Astrocyte of the spinal cord (primary cell): Measurements from ENCODE around the gene RANBP3.

Experiments
- DNase-seq: peaks from one replicate; pipeline ENCODE4 v3.0.0; 2011; ENCODE audit warnings: low read depth, low spot score
- H3K4me3 ChIP-seq: 2 replicates; pipeline ENCODE4 v1.5.1; 2011; ENCODE audit warnings: low read depth, mild to moderate bottlenecking, low read length, moderate library complexity
- CTCF ChIP-seq: IDR thresholded peaks from 2 replicates; pipeline ENCODE4 v1.5.1; 2012; ENCODE audit warnings: low read depth, mild to moderate bottlenecking, low read length, inconsistent platforms
- in situ Hi-C: cut with HindIII; loops from 2 replicates; pipeline ENCODE4 v1.10.0; 2017; ENCODE audit warnings: low sequenced_read_pairs

The RANBP3 gene

GRCh38 chr19:6021878-6022569 is 44.1 kb upstream of the RANBP3 start:
- peak; percentile 75 for TF ChIP-seq CTCF
- peak; percentile 68 for DNase-seq
- in situ Hi-C loops, result no loop called here
- H3K4me3 ChIP-seq, result no peak overlapping the region

- H3K4me3 ChIP-seq, result no peak overlapping the region
- in situ Hi-C loops, result no loop called here
- no peak for TF ChIP-seq CTCF
- no peak for DNase-seq
These were observed 43.2 kb upstream of the RANBP3 start for GRCh38 chr19:6020972-6021805.

- in situ Hi-C loops, result no loop called here
- DNase-seq, result no peak
- TF ChIP-seq CTCF, result no peak
- no peak overlapping the region for H3K4me3 ChIP-seq
These were observed 42.4 kb upstream of the RANBP3 start for GRCh38 chr19:6020166-6020882.

- H3K4me3 ChIP-seq, result no peak overlapping the region
- peak; percentile 32 for TF ChIP-seq CTCF
- in situ Hi-C loops, result no loop called here
- DNase-seq, result no peak
These were observed 40.8 kb upstream of the RANBP3 start for GRCh38 chr19:6018786-6019185.

- no peak overlapping the region for H3K4me3 ChIP-seq
- no peak for DNase-seq
- no peak for TF ChIP-seq CTCF
- in situ Hi-C loops, result no loop called here
These were observed 39.6 kb upstream of the RANBP3 start for GRCh38 chr19:6017576-6017975.

- DNase-seq, result no peak
- no peak overlapping the region for H3K4me3 ChIP-seq
- TF ChIP-seq CTCF, result no peak
- in situ Hi-C loops, result no loop called here
These were observed 38.1 kb upstream of the RANBP3 start for GRCh38 chr19:6015841-6016545.
